Activated CD4-positive, alpha-beta memory T cell treated with anti-CD3 and anti-CD28 coated beads for 36 hours (primary cell): ENCODE results near the gene PHIP. TPM values are rescaled to one million over a fixed set of nuclear protein-coding genes. Genes with fewer than 3 reads are reported as not detected.

Experiments used
- CTCF ChIA-PET: fragments of 350-600 bp; sonication (Branson Sonifier 250); formaldehyde crosslinking; loops from one replicate; lab custom pipeline; 2021; ENCODE audit warnings: antibody characterized with exemption, inconsistent platforms; lab: Charles Lee
- POLR2A ChIA-PET: fragments of 350-600 bp; sonication (Branson Sonifier 250); formaldehyde crosslinking; loops from one replicate; lab custom pipeline; 2021; ENCODE audit warnings: antibody characterized with exemption; lab: Charles Lee
- DNase-seq: peaks from one replicate; pipeline ENCODE4 v3.0.0-alpha.2; 2020
- H3K27ac Mint-ChIP-seq: one replicate; pipeline ENCODE4 v1.8.0; 2021; ENCODE audit warnings: mixed read lengths
- H3K27me3 Mint-ChIP-seq: one replicate; pipeline ENCODE4 v1.8.0; 2021; ENCODE audit warnings: mixed read lengths
- H3K36me3 Mint-ChIP-seq: one replicate; pipeline ENCODE4 v1.8.0; 2021; ENCODE audit warnings: mixed read lengths
- H3K4me1 Mint-ChIP-seq: one replicate; pipeline ENCODE4 v1.8.0; 2021; ENCODE audit warnings: low read depth, mixed read lengths
- H3K4me3 Mint-ChIP-seq: one replicate; pipeline ENCODE4 v1.8.0; 2021; ENCODE audit warnings: mild to moderate bottlenecking, mixed read lengths
- H3K9me3 Mint-ChIP-seq: one replicate; pipeline ENCODE4 v1.8.0; 2021; ENCODE audit warnings: mixed read lengths
- intact Hi-C: fragments of 100-400 bp; cut with micrococcal nuclease; formaldehyde crosslinking; loops from one replicate; pipeline ENCODE4 v1.15.1; 2023
- total RNA-seq, 2 experiments: library from RNA; stranded (reverse); gene quantifications; one replicate each; pipeline ENCODE4 v1.2.3, GENCODE V29; 2021

The PHIP gene
- total RNA-seq, 2 experiments from 2014 or later, result 25.5 to 27.9 TPM

GRCh38 chr6:79001415-79001814 is 76.6 kb downstream of the PHIP start:
- no peak overlapping the region for H3K4me3 Mint-ChIP-seq
- ChIA-PET POLR2A (no interaction called here), CTCF (no interaction called here)
- DNase-seq, result no peak
- H3K27me3 Mint-ChIP-seq, result no peaks in the 10 kb centered on the region
- intact Hi-C loops, result no loop called here
- H3K4me1 Mint-ChIP-seq, result peaks cover 5% of the 10 kb centered on the region
- H3K27ac Mint-ChIP-seq, result no peak overlapping the region
- H3K9me3 Mint-ChIP-seq, result no peaks in the 10 kb centered on the region
- peaks cover 48% of the 10 kb centered on the region for H3K36me3 Mint-ChIP-seq

- intact Hi-C loops, result no loop called here
- Mint-ChIP-seq H3K9me3 (no peaks in the 10 kb centered on the region), H3K4me3 (no peak overlapping the region), H3K27me3 (no peaks in the 10 kb centered on the region), H3K4me1 (no peaks in the 10 kb centered on the region), H3K36me3 (peaks cover 63% of the 10 kb centered on the region), H3K27ac (no peak overlapping the region)
- POLR2A ChIA-PET, result no interaction called here
- no peak for DNase-seq
- CTCF ChIA-PET, result no interaction called here
Measured at GRCh38 chr6:78999737-79000136, 78.3 kb downstream of the PHIP start.

DNA sequence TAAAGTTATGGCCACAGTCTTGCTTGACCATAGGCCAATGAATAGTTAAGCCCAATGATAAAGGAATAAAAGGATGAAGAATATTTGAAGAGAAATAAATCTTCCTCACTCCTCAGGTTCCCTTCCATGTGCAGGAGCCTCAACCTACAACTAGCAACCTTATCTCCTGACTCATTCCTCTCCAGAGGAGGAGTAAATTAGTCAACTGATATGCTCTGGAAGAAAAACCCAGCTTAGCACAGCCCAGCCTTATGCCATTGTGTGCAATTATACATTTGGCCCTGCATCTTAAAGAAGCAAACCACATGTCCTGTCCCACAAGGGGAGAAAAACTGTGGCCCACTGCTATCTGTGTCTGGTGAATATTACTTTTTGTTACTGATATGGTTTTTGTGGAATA is 82.1 kb downstream of the PHIP start:
- H3K27ac Mint-ChIP-seq, result no peak overlapping the region
- H3K9me3 Mint-ChIP-seq, result no peaks in the 10 kb centered on the region
- no peak for DNase-seq
- POLR2A ChIA-PET, result no interaction called here
- no peaks in the 10 kb centered on the region for H3K27me3 Mint-ChIP-seq
- no peaks in the 10 kb centered on the region for H3K4me1 Mint-ChIP-seq
- CTCF ChIA-PET, result no interaction called here
- H3K36me3 Mint-ChIP-seq, result peaks cover 69% of the 10 kb centered on the region
- no peak overlapping the region for H3K4me3 Mint-ChIP-seq
- intact Hi-C loops, result no loop called here

- Mint-ChIP-seq H3K9me3 (no peaks in the 10 kb centered on the region), H3K4me1 (no peaks in the 10 kb centered on the region), H3K27me3 (no peaks in the 10 kb centered on the region), H3K36me3 (peaks cover 68% of the 10 kb centered on the region), H3K27ac (no peak overlapping the region), H3K4me3 (no peak overlapping the region)
- intact Hi-C loops, result no loop called here
- no peak for DNase-seq
- POLR2A ChIA-PET, result no interaction called here
- CTCF ChIA-PET, result no interaction called here
Measured at GRCh38 chr6:78995346-78995745, 82.7 kb downstream of the PHIP start.

DNA sequence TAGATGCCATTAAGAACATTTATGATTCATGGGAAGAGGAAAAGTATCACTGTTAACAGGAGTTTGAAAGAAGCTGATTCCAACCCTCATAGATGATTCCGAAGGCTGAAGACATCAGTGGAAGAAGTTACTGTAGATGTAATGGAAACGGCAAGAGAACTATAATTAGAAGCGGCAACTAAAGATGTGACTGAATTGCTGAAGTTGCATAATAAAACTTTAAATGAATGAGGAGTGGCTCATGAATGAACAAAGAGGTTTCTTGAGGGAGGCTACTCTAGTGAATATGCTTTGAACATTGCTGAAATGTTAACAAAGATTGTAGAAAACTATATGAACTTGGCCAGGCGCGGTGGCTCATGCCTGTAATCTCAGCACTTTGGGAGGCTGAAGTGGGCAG is 84.1 kb downstream of the PHIP start:
- no peak for DNase-seq
- H3K4me3 Mint-ChIP-seq, result no peak overlapping the region
- H3K9me3 Mint-ChIP-seq, result no peaks in the 10 kb centered on the region
- H3K4me1 Mint-ChIP-seq, result no peaks in the 10 kb centered on the region
- H3K27ac Mint-ChIP-seq, result no peak overlapping the region
- CTCF ChIA-PET, result no interaction called here
- H3K27me3 Mint-ChIP-seq, result no peaks in the 10 kb centered on the region
- intact Hi-C loops, result no loop called here
- peaks cover 74% of the 10 kb centered on the region for H3K36me3 Mint-ChIP-seq
- POLR2A ChIA-PET, result no interaction called here

GRCh38 chr6:78989191-78989590 is 88.9 kb downstream of the PHIP start:
- Mint-ChIP-seq H3K36me3 (peaks cover 58% of the 10 kb centered on the region), H3K9me3 (no peaks in the 10 kb centered on the region), H3K27ac (no peak overlapping the region), H3K27me3 (no peaks in the 10 kb centered on the region), H3K4me1 (no peaks in the 10 kb centered on the region), H3K4me3 (no peak overlapping the region)
- CTCF ChIA-PET, result no interaction called here
- no peak for DNase-seq
- POLR2A ChIA-PET, result no interaction called here
- intact Hi-C loops, result no loop called here

GRCh38 chr6:78986161-78986560 is 91.9 kb downstream of the PHIP start:
- no peaks in the 10 kb centered on the region for H3K27me3 Mint-ChIP-seq
- H3K4me3 Mint-ChIP-seq, result no peak overlapping the region
- CTCF ChIA-PET, result no interaction called here
- no peaks in the 10 kb centered on the region for H3K4me1 Mint-ChIP-seq
- no peaks in the 10 kb centered on the region for H3K9me3 Mint-ChIP-seq
- POLR2A ChIA-PET, result no interaction called here
- DNase-seq, result no peak
- intact Hi-C loops, result no loop called here
- H3K36me3 Mint-ChIP-seq, result peaks cover 53% of the 10 kb centered on the region
- no peak overlapping the region for H3K27ac Mint-ChIP-seq

DNA sequence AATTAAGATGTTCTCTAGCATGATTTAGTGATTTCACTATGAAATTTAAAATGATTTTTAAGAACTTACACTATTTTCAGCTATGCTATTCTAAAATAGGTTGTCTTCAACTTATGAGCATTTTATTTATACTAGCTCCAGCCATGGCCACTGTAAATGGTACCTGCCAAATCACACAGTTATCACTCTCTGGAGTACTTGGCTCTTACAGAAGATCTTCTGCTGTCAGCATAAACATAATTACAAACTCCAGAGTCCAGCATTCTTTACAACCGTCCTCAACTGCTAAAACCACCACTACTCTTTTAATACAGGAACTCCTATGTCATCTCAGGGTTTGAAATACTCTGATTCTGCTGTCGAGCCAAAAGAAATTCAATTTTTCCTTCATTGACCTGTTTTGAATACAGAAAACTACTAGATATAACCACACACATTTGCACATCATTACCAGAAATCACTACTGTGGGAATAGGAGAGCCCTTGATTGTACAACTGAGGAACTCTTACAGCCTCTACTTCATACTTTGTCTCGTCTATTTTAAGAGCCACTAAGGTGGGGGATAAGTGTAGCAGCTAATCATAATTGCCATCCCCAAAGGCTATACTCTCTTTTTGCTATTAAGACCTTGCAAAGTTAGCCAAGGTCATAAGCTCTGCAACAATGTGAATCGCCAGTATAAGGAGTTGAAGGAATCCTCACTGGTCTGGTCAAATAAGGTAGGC is 93.7 kb downstream of the PHIP start:
- Mint-ChIP-seq H3K36me3 (peaks cover 49% of the 10 kb centered on the region), H3K4me1 (peaks cover 3% of the 10 kb centered on the region), H3K4me3 (no peak overlapping the region), H3K9me3 (no peaks in the 10 kb centered on the region), H3K27me3 (no peaks in the 10 kb centered on the region), H3K27ac (no peak overlapping the region)
- intact Hi-C loops, result no loop called here
- ChIA-PET POLR2A (no interaction called here), CTCF (no interaction called here)
- no peak for DNase-seq

GRCh38 chr6:78967191-78967590 is 110.9 kb downstream of the PHIP start:
- intact Hi-C loops, result no loop called here
- H3K4me1 Mint-ChIP-seq, result no peaks in the 10 kb centered on the region
- H3K27me3 Mint-ChIP-seq, result no peaks in the 10 kb centered on the region
- no peak overlapping the region for H3K27ac Mint-ChIP-seq
- ChIA-PET CTCF (no interaction called here), POLR2A (no interaction called here)
- H3K9me3 Mint-ChIP-seq, result no peaks in the 10 kb centered on the region
- no peak for DNase-seq
- H3K36me3 Mint-ChIP-seq, result peaks cover 38% of the 10 kb centered on the region
- no peak overlapping the region for H3K4me3 Mint-ChIP-seq

DNA sequence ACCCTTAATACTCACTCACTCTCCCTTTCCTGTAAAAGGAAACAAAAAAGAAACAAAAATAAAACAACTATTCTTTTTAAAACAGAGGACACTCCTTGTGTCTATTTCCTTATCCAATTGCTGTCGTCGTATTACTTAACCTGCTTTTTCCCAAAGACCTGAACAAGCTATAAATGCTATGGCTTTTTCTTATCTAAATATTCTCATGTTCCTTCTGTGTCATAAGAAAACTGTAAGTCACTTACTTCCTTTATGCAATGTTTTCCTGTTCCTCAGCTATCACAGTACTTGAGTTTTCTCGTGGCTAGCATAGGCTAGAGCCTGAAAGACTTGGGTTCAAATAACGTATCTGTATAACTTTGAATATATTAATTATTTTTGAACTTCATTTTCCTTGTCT is 111.5 kb downstream of the PHIP start:
- intact Hi-C loops, result no loop called here
- no peaks in the 10 kb centered on the region for H3K9me3 Mint-ChIP-seq
- H3K4me3 Mint-ChIP-seq, result no peak overlapping the region
- H3K4me1 Mint-ChIP-seq, result no peaks in the 10 kb centered on the region
- H3K27me3 Mint-ChIP-seq, result no peaks in the 10 kb centered on the region
- POLR2A ChIA-PET, result no interaction called here
- DNase-seq, result no peak
- peaks cover 41% of the 10 kb centered on the region for H3K36me3 Mint-ChIP-seq
- CTCF ChIA-PET, result no interaction called here
- no peak overlapping the region for H3K27ac Mint-ChIP-seq

GRCh38 chr6:78962448-78962847 is 115.6 kb downstream of the PHIP start:
- peaks cover 48% of the 10 kb centered on the region for H3K36me3 Mint-ChIP-seq
- no peaks in the 10 kb centered on the region for H3K9me3 Mint-ChIP-seq
- no peaks in the 10 kb centered on the region for H3K4me1 Mint-ChIP-seq
- no peaks in the 10 kb centered on the region for H3K27me3 Mint-ChIP-seq
- DNase-seq, result no peak
- no peak overlapping the region for H3K4me3 Mint-ChIP-seq
- intact Hi-C loops, result no loop called here
- CTCF ChIA-PET, result no interaction called here
- H3K27ac Mint-ChIP-seq, result no peak overlapping the region
- POLR2A ChIA-PET, result no interaction called here

DNA sequence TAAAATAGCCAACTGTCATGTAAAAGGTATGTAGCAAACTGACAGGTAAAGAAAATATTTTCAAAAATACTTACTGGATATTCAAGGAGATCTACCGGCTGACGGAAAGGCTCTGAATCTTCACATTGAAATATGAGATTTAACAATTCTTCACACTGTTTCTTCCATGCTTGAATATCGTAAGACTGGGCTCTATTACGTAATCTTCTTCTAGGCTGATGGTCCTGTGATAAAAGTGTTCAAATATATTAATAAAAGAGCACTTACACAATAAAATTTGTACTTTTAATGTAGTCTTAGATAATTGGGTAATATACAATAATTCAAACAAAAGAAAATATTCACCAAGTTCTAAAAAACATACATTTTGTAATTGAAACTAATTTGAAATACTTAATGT is 123.3 kb downstream of the PHIP start:
- no peak for DNase-seq
- no peak overlapping the region for H3K27ac Mint-ChIP-seq
- peaks cover 13% of the 10 kb centered on the region for H3K9me3 Mint-ChIP-seq
- CTCF ChIA-PET, result no interaction called here
- H3K27me3 Mint-ChIP-seq, result no peaks in the 10 kb centered on the region
- POLR2A ChIA-PET, result no interaction called here
- intact Hi-C loops, result no loop called here
- H3K36me3 Mint-ChIP-seq, result peaks cover 65% of the 10 kb centered on the region
- no peaks in the 10 kb centered on the region for H3K4me1 Mint-ChIP-seq
- H3K4me3 Mint-ChIP-seq, result no peak overlapping the region

DNA sequence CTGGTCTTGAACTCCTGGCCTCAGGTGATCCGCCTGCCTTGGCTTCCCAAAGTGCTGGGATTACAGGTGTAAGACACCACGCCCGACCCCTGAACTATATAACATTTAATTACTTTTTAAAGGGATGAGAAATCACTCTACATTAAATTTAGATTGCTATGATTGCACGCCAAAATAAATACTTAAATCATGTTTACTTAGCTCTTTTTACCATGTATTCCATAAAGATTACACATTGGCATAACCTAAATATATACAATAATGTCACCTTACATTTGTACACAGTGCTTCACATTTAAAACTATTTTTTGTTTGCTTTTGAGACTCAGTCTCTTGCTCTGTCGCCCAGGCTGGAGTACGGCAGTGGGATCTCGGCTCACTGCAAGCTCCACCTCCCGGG is 124.3 kb downstream of the PHIP start:
- Mint-ChIP-seq H3K9me3 (peaks cover 22% of the 10 kb centered on the region), H3K27ac (no peak overlapping the region), H3K36me3 (peaks cover 71% of the 10 kb centered on the region), H3K4me1 (no peaks in the 10 kb centered on the region), H3K4me3 (no peak overlapping the region), H3K27me3 (no peaks in the 10 kb centered on the region)
- intact Hi-C loops, result no loop called here
- POLR2A ChIA-PET, result no interaction called here
- CTCF ChIA-PET, result no interaction called here
- no peak for DNase-seq
